Neutrophil (primary cell): ENCODE results near the gene NCEH1.

Source experiments
- H3K27ac ChIP-seq: fragments of 200-600 bp; sonication (generic); 2 replicates; pipeline ENCODE4 v1.5.1; 2016; ENCODE audit warnings: mild to moderate bottlenecking, moderate library complexity
- H3K27me3 ChIP-seq: fragments of 200-600 bp; sonication (generic); 2 replicates; pipeline ENCODE4 v1.6.0; 2016; ENCODE audit warnings: mild to moderate bottlenecking
- H3K36me3 ChIP-seq: fragments of 200-600 bp; sonication (generic); 2 replicates; pipeline ENCODE4 v1.5.1; 2017
- H3K4me1 ChIP-seq, 2 experiments: fragments of 200-600 bp in 1 of 2; sonication (generic) in 1 of 2; 1 replicate in 1 of 2; 2 replicates in 1 of 2; pipeline versions ENCODE4 v1.5.1 to v1.6.1; 2013 to 2016; ENCODE audit warnings: low read depth in 1 of 2, low read length in 1 of 2, mild to moderate bottlenecking in 1 of 2, moderate library complexity in 1 of 2; ENCODE audit not compliant: control insufficient read depth in 1 of 2, insufficient read depth in 1 of 2
- H3K4me3 ChIP-seq, 2 experiments: fragments of 200-600 bp in 1 of 2; sonication (generic) in 1 of 2; 1 replicate in 1 of 2; 2 replicates in 1 of 2; pipeline ENCODE4 v1.5.1; 2013 to 2016; ENCODE audit warnings: low read depth in 1 of 2, low read length in 1 of 2, mild to moderate bottlenecking in 1 of 2, moderate library complexity in 1 of 2
- H3K9me3 ChIP-seq: fragments of 200-600 bp; sonication (generic); 2 replicates; pipeline ENCODE4 v1.5.1; 2016
- CTCF ChIP-seq: fragments of 200-600 bp; sonication (generic); IDR thresholded peaks from 2 replicates; pipeline ENCODE4 v1.5.1; 2016; ENCODE audit warnings: antibody characterized with exemption

The NCEH1 gene

GRCh38 chr3:172647080-172647479, 63.8 kb downstream of the NCEH1 start:
- no peaks in the 10 kb centered on the region for H3K9me3 ChIP-seq
- no peak for TF ChIP-seq CTCF
- no peaks in the 10 kb centered on the region for H3K36me3 ChIP-seq
- H3K27ac ChIP-seq: no peak overlapping the region
- no peaks in the 10 kb centered on the region for H3K27me3 ChIP-seq
- H3K4me1 ChIP-seq: peaks cover 0 to 4% of the 10 kb centered on the region in 2 experiments
- no peak overlapping the region for H3K4me3 ChIP-seq

GRCh38 chr3:172646439-172647015, 64.3 kb downstream of the NCEH1 start:
- TF ChIP-seq CTCF: no peak
- Histone ChIP-seq H3K4me3 (no peak overlapping the region), H3K9me3 (no peaks in the 10 kb centered on the region), H3K27ac (no peak overlapping the region), H3K4me1 (peaks cover 0 to 4% of the 10 kb centered on the region in 2 experiments), H3K36me3 (no peaks in the 10 kb centered on the region), H3K27me3 (no peaks in the 10 kb centered on the region)

GRCh38 chr3:172644258-172644657, 66.6 kb downstream of the NCEH1 start:
- no peak overlapping the region for H3K4me3 ChIP-seq
- H3K36me3 ChIP-seq: no peaks in the 10 kb centered on the region
- no peak for TF ChIP-seq CTCF
- peaks cover 0 to 4% of the 10 kb centered on the region in 2 experiments for H3K4me1 ChIP-seq
- no peak overlapping the region for H3K27ac ChIP-seq
- H3K27me3 ChIP-seq: no peaks in the 10 kb centered on the region
- no peaks in the 10 kb centered on the region for H3K9me3 ChIP-seq

- no peak for TF ChIP-seq CTCF
These were observed 67.2 kb downstream of the NCEH1 start for GRCh38 chr3:172643506-172644179.

GRCh38 chr3:172641291-172641690, 69.6 kb downstream of the NCEH1 start:
- Histone ChIP-seq H3K9me3 (no peaks in the 10 kb centered on the region), H3K27ac (no peak overlapping the region), H3K27me3 (no peaks in the 10 kb centered on the region), H3K36me3 (no peaks in the 10 kb centered on the region), H3K4me3 (no peak overlapping the region), H3K4me1 (no peaks in the 10 kb centered on the region)
- no peak for TF ChIP-seq CTCF

More at GRCh38 chr3:172643506-172644179, 67.2 kb downstream of the NCEH1 start:
- Histone ChIP-seq H3K27me3 (no peaks in the 10 kb centered on the region), H3K27ac (no peak overlapping the region), H3K9me3 (no peaks in the 10 kb centered on the region), H3K4me1 (peaks cover 0 to under 1% of the 10 kb centered on the region in 2 experiments), H3K4me3 (no peak overlapping the region), H3K36me3 (no peaks in the 10 kb centered on the region)
